IMR-90 (cell line): ENCODE data around the gene LAGE3.

Experiments used
- CEBPB ChIP-seq: IDR thresholded peaks from 2 replicates; pipeline ENCODE4 v1.6.1; 2012; ENCODE audit warnings: low read depth, low read length, improper control_type of control experiment
- CTCF ChIP-seq: conservative IDR thresholded peaks from 2 replicates; pipeline ENCODE4 v1.5.1; 2012; ENCODE audit warnings: mild to moderate bottlenecking, low read depth, low read length, improper control_type of control experiment
- ELK1 ChIP-seq: fragments of 150-350 bp; IDR thresholded peaks from 2 replicates; pipeline ENCODE4 v1.6.1; 2016; ENCODE audit warnings: low read depth, mild to moderate bottlenecking, low read length, moderate library complexity, borderline replicate concordance
- MAFK ChIP-seq: IDR thresholded peaks from 2 replicates; pipeline ENCODE4 v1.6.1; 2012; ENCODE audit warnings: low read depth, low read length, improper control_type of control experiment
- MAZ ChIP-seq: IDR thresholded peaks from 2 replicates; pipeline ENCODE4 v1.6.1; 2012; ENCODE audit warnings: low read depth, mild to moderate bottlenecking, low read length, improper control_type of control experiment, moderate library complexity, borderline replicate concordance
- MXI1 ChIP-seq: IDR thresholded peaks from 2 replicates; pipeline ENCODE4 v1.6.1; 2012; ENCODE audit warnings: low read depth, mild to moderate bottlenecking, low read length, moderate library complexity, borderline replicate concordance
- POLR2A ChIP-seq: IDR thresholded peaks from 2 replicates; pipeline ENCODE4 v1.6.1; 2012; ENCODE audit warnings: mild to moderate bottlenecking, low read depth, low read length
- SMC3 ChIP-seq: fragments of 150-350 bp; IDR thresholded peaks from 2 replicates; pipeline ENCODE4 v1.6.1; 2016; ENCODE audit warnings: low read depth, mild to moderate bottlenecking, antibody characterized with exemption, low read length, moderate library complexity
- USF2 ChIP-seq: fragments of 150-350 bp; IDR thresholded peaks from 2 replicates; pipeline ENCODE4 v1.6.1; 2017; ENCODE audit warnings: mild to moderate bottlenecking, antibody characterized with exemption, low read length, low read depth

- TF ChIP-seq MXI1 (no peak), CTCF (no peak), USF2 (no peak), MAFK (no peak), CEBPB (no peak), MAZ (no peak), ELK1 (no peak), POLR2A (no peak), SMC3 (no peak)
These were observed 41.9 kb downstream of the LAGE3 start, which contains the start of gene GDI1 for GRCh38 chrX:154436983-154437752.
